PC-9 (cell line): Measurements from ENCODE around the gene ZSCAN30. TPM values are rescaled to one million over a fixed set of nuclear protein-coding genes. Genes with fewer than 3 reads are reported as not detected.

Experiments used
- BruUV-seq: library from RNA; stranded (reverse); fragments of 400-500 nt; replicated peaks from 2 replicates; lab custom pipeline; 2021; lab: Mats Ljungman, UMichigan
- CTCF ChIA-PET: fragments of 300-600 bp; sonication (Branson Sonifier 250); formaldehyde crosslinking; loops from one replicate; lab custom pipeline; 2022; ENCODE audit warnings: antibody characterized with exemption; lab: Charles Lee
- POLR2A ChIA-PET: fragments of 300-600 bp; sonication (Branson Sonifier 250); formaldehyde crosslinking; loops from one replicate; lab custom pipeline; 2022; ENCODE audit warnings: antibody characterized with exemption; ENCODE audit not compliant: unreplicated experiment; lab: Charles Lee
- DNase-seq, 2 experiments: peaks; one replicate each; pipeline versions ENCODE4 v3.0.0 to v3.0.0-alpha.2; 2015 to 2022; ENCODE audit warnings: mixed read lengths in 1 of 2
- H2AFZ ChIP-seq: fragments of 200-600 bp; sonication (generic); 2 replicates; pipeline ENCODE4 v1.8.1; 2017; ENCODE audit warnings: antibody characterized with exemption
- H3F3A ChIP-seq: fragments of 200-600 bp; sonication (generic); 2 replicates; pipeline ENCODE4 v1.8.1; 2017; ENCODE audit warnings: antibody characterized with exemption, mild to moderate bottlenecking, low read depth; ENCODE audit not compliant: insufficient read depth
- H3K27ac ChIP-seq: fragments of 200-600 bp; sonication (generic); 2 replicates; pipeline ENCODE4 v1.6.1; 2016; ENCODE audit warnings: mixed run types
- H3K27me3 ChIP-seq: fragments of 200-600 bp; sonication (generic); 2 replicates; pipeline ENCODE4 v1.6.1; 2016; ENCODE audit warnings: low read depth, mixed run types; ENCODE audit not compliant: insufficient read depth
- H3K36me3 ChIP-seq: fragments of 200-600 bp; sonication (generic); 2 replicates; pipeline ENCODE4 v1.6.1; 2016; ENCODE audit warnings: low read depth, mixed run types
- H3K4me1 ChIP-seq: fragments of 200-600 bp; sonication (generic); replicated peaks from 2 replicates; pipeline ENCODE4 v1.6.1; 2016; ENCODE audit warnings: mixed run types; ENCODE audit not compliant: insufficient read depth
- H3K4me2 ChIP-seq: fragments of 200-600 bp; sonication (generic); 2 replicates; pipeline ENCODE4 v1.6.1; 2017; ENCODE audit warnings: mixed run types
- H3K4me3 ChIP-seq: fragments of 200-600 bp; sonication (generic); 2 replicates; pipeline ENCODE4 v1.6.1; 2016; ENCODE audit warnings: mixed run types
- H3K79me2 ChIP-seq: fragments of 200-600 bp; sonication (generic); 2 replicates; pipeline ENCODE4 v1.6.1; 2017; ENCODE audit warnings: low read depth, mixed run types
- H3K9me2 ChIP-seq: fragments of 200-600 bp; sonication (generic); 2 replicates; pipeline ENCODE4 v1.8.1; 2017; ENCODE audit warnings: mild to moderate bottlenecking; ENCODE audit not compliant: insufficient read depth
- H3K9me3 ChIP-seq: fragments of 200-600 bp; sonication (generic); 2 replicates; pipeline ENCODE4 v1.8.1; 2016; ENCODE audit warnings: low read depth; ENCODE audit not compliant: insufficient read depth
- H4K20me1 ChIP-seq: fragments of 200-600 bp; sonication (generic); 2 replicates; pipeline ENCODE4 v1.8.1; 2017; ENCODE audit not compliant: insufficient read depth
- EZH2 ChIP-seq: fragments of 200-600 bp; sonication (generic); IDR thresholded peaks from 2 replicates; pipeline ENCODE4 v1.8.0; 2017; ENCODE audit warnings: antibody characterized with exemption, low read depth
- intact Hi-C: fragments of 100-400 bp; cut with micrococcal nuclease; formaldehyde crosslinking; loops from one replicate; pipeline ENCODE4 v1.10.0; 2022; ENCODE audit not compliant: unreplicated experiment
- total RNA-seq: library from RNA; stranded (reverse); gene quantifications from 2 replicates; pipeline ENCODE4 v1.2.3, GENCODE V29; 2021
- TF ChIP-seq, protein P1 (sequence below): fragments of 200-600 bp; sonication (generic); conservative IDR thresholded peaks from 2 replicates; pipeline ENCODE4 v1.6.1; 2017; ENCODE audit warnings: mixed run types, antibody characterized with exemption, mild to moderate bottlenecking, moderate library complexity

ZSCAN30 gene
- total RNA-seq, 1 experiment from 2014 or later: 18.5 TPM

DNA sequence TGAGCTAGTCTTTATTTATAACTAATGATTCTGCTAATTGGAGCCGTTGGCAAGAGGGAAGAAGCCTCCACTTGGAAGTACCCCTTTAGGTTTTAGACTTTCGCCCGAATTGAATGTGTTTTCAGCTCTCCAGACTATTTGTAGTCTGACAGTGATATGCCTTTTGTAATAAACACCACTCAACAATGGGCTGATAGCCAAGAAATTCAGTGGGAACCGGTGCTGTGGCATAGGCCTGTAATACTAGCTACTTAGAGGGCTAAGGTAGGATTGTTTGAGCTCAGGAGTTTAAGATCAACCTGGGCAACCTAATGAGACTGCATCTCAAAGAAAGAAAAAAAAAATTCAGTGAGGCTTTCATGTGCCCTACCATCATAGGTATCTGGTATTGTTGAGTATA is 13.6 kb upstream of the ZSCAN30 start:
- Histone ChIP-seq H2AFZ (no peak overlapping the region), H3K79me2 (no peaks in the 10 kb centered on the region), H3K4me3 (no peak overlapping the region), H3K27me3 (no peaks in the 10 kb centered on the region), H3K27ac (no peak overlapping the region), H4K20me1 (no peaks in the 10 kb centered on the region), H3F3A (no peaks in the 10 kb centered on the region; the same call in 1 of the 2 replicates), H3K4me2 (no peak overlapping the region), H3K9me3 (peaks cover 32% of the 10 kb centered on the region), H3K36me3 (peaks cover 17% of the 10 kb centered on the region; the same call in 1 of the 2 replicates), H3K4me1 (no peaks in the 10 kb centered on the region), H3K9me2 (no peaks in the 10 kb centered on the region)
- ChIA-PET CTCF (no interaction called here), POLR2A (no interaction called here)
- intact Hi-C loops: no loop called here
- no peak for DNase-seq
- no peak for TF ChIP-seq EZH2
- TF ChIP-seq, protein P1, sequence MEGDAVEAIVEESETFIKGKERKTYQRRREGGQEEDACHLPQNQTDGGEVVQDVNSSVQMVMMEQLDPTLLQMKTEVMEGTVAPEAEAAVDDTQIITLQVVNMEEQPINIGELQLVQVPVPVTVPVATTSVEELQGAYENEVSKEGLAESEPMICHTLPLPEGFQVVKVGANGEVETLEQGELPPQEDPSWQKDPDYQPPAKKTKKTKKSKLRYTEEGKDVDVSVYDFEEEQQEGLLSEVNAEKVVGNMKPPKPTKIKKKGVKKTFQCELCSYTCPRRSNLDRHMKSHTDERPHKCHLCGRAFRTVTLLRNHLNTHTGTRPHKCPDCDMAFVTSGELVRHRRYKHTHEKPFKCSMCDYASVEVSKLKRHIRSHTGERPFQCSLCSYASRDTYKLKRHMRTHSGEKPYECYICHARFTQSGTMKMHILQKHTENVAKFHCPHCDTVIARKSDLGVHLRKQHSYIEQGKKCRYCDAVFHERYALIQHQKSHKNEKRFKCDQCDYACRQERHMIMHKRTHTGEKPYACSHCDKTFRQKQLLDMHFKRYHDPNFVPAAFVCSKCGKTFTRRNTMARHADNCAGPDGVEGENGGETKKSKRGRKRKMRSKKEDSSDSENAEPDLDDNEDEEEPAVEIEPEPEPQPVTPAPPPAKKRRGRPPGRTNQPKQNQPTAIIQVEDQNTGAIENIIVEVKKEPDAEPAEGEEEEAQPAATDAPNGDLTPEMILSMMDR: no peak
- no TSS peak for BruUV-seq

DNA sequence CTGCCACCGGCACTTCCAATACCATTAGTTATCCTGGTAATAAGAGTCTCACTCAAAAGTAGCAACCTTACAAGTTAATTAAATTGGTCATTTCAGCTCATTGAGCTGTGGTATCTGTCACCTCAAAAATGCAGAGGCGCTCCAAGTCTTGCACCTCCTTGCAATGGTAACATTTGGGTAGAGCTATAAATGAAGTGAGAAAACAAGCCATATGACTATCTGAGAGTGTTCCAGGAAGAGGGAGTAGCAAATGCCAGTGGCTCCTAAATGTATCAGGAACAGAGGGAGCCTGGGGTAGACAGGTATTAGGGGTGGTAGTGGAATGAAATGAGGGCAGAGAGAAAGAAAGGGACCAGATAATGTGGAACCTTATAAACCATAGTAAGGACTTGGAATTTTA is 6.0 kb upstream of the ZSCAN30 start:
- Histone ChIP-seq H3K4me1 (peaks cover 1% of the 10 kb centered on the region; the same call in 1 of the 2 replicates), H3K4me2 (no peak overlapping the region), H3K27me3 (no peaks in the 10 kb centered on the region), H4K20me1 (no peaks in the 10 kb centered on the region), H2AFZ (no peak overlapping the region), H3K36me3 (0 out of 2 replicates have a peak, but pooled peaks cover 3% of the 10 kb centered on the region), H3K9me2 (no peaks in the 10 kb centered on the region), H3K4me3 (no peak overlapping the region), H3K79me2 (peaks cover 3% of the 10 kb centered on the region), H3F3A (no peaks in the 10 kb centered on the region), H3K9me3 (no peaks in the 10 kb centered on the region), H3K27ac (no peak overlapping the region)
- BruUV-seq: no TSS peak
- no peak for DNase-seq
- TF ChIP-seq EZH2: no peak
- TF ChIP-seq, protein P1: no peak
- POLR2A ChIA-PET: no interaction called here
- intact Hi-C loops: no loop called here
- CTCF ChIA-PET: no interaction called here

DNA sequence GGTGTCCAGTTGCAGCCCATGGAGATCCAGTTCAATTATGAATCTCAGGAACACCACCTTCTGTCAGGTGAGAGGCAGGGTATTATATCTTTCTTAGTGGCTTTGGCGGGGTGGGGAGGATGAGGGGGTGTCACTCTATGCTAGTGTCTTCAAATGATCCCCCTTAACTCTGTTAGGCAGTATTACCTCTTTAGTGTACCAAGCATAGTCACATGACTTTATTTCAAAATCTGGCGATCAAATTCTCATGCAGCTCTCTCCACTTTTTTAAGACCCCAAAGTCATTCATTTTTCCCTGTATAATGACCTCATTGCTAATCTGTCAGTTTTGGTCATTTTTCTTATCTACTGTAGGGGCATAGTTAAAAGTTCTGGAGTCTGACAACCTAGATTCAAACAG is 1.1 kb upstream of the ZSCAN30 start:
- no peak overlapping the region for H3K27ac ChIP-seq
- DNase-seq: no peak
- H3F3A ChIP-seq: no peaks in the 10 kb centered on the region
- H3K27me3 ChIP-seq: no peaks in the 10 kb centered on the region
- peaks cover 3% of the 10 kb centered on the region; the same call in 1 of the 2 replicates for H3K4me1 ChIP-seq
- H3K9me2 ChIP-seq: no peaks in the 10 kb centered on the region
- CTCF ChIA-PET: no interaction called here
- H4K20me1 ChIP-seq: no peaks in the 10 kb centered on the region
- no peak overlapping the region for H2AFZ ChIP-seq
- H3K4me3 ChIP-seq: peak overlapping the region; percentile 82
- no TSS peak for BruUV-seq
- peak overlapping the region; percentile 89 for H3K4me2 ChIP-seq
- POLR2A ChIA-PET: no interaction called here
- H3K79me2 ChIP-seq: peaks cover 25% of the 10 kb centered on the region
- no peaks in the 10 kb centered on the region for H3K9me3 ChIP-seq
- intact Hi-C loops: loop anchor here (2.0 kb wide), 1 partner anchor 682 kb away; the partner anchor contains the start of gene RMP24
- H3K36me3 ChIP-seq: no peaks in the 10 kb centered on the region
- TF ChIP-seq, protein P1: no peak
- TF ChIP-seq EZH2: no peak
